Peyer's patch (tissue), 4 donors: ENCODE results near the gene POFUT2. TPM values are rescaled to one million over a fixed set of nuclear protein-coding genes. Genes with fewer than 3 reads are reported as not detected.
"Not testable (repeated sequence)": the region's sequence is repeated elsewhere in the genome, so short reads cannot be mapped to it uniquely, and the experiment has no call there.

Source experiments
- DNase-seq, 3 donors: peaks; one replicate each; pipeline ENCODE4 v3.0.0-alpha.2; 2017 to 2019
- H3K27ac ChIP-seq, 4 donors: fragments of 200-600 bp; sonication (generic); one replicate each; pipeline ENCODE4 v1.5.1; 2016 to 2019
- H3K27me3 ChIP-seq, 2 donors: fragments of 200-600 bp; sonication (generic); one replicate each; pipeline ENCODE4 v1.5.1; 2019
- H3K36me3 ChIP-seq, 3 donors: fragments of 200-600 bp; sonication (generic); one replicate each; pipeline ENCODE4 v1.5.1; 2016 to 2019
- H3K4me1 ChIP-seq, 4 donors: fragments of 200-600 bp; sonication (generic); one replicate each; pipeline ENCODE4 v1.5.1; 2016 to 2019
- H3K4me3 ChIP-seq, 4 donors: fragments of 200-600 bp; sonication (generic); 1 replicate in 3 of 4; 2 replicates in 1 of 4; pipeline ENCODE4 v1.5.1; 2016 to 2019; ENCODE audit warnings: mild to moderate bottlenecking in 1 of 4
- H3K9me3 ChIP-seq, 4 donors: fragments of 200-600 bp; sonication (generic); one replicate each; pipeline ENCODE4 v1.5.1; 2016 to 2019; ENCODE audit warnings: mild to moderate bottlenecking in 1 of 4
- POLR2A ChIP-seq, 2 donors: fragments of 450-650 bp; IDR thresholded peaks; one replicate each; pipeline ENCODE4 v1.5.1; 2017; ENCODE audit warnings: antibody characterized with exemption in 2 of 2, mild to moderate bottlenecking in 2 of 2, moderate library complexity in 2 of 2
- total RNA-seq, 4 donors: library from RNA; depleted of rRNA; stranded (reverse); fragments of >200 nt; gene quantifications; one replicate each; pipeline ENCODE4 v1.1.0, GENCODE V29; 2016
- TF ChIP-seq, protein P1 (sequence below), 6 experiments: fragments of 450-650 bp in 4 of 6; fragments of 200-600 bp in 2 of 6; sonication (generic) in 1 of 6; IDR thresholded peaks; one replicate each; pipeline ENCODE4 v1.5.1; 2017 to 2019; ENCODE audit warnings: antibody characterized with exemption in 6 of 6, mild to moderate bottlenecking in 3 of 6, moderate library complexity in 1 of 6

Gene POFUT2
- total RNA-seq, 4 donors from 2014 or later, result 25.6 to 76.4 (median 47.6) TPM

DNA sequence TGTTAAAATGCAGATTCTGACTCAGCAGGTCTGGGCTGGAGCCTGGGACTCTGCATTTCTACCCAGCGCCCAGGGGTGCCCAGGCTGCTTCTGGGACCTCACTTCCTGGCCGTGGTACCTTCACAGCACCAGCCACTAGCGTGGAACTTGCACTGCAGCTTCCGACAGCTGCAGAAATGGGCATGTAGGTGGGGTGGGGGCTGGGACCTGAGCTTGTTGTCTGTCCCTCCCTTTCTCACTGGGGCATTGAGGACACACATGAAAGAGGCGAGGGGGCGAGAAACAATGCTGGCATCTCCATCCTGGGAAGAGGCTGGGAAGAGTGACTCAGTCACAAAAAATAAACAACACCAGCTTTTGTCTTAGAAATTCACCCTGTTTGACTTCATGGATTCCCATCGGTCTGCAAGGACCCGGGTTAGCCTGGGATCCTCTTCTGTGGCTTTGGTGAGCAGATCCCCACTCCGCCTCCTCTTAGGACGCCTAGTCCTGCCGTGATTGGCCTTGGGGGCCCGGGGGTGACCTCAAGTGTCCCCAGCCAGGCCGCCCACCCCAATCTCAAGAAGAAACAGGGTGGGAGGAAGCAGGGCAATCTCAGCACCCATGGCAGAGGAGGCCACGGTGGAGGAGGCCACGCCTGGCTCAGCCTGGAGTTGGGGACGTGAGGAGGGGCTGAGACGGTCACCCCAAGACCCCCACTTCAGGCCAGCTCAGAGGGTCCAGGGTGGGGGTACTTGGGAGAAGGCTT lies 29.9 kb upstream of the POFUT2 start:
- Histone ChIP-seq H3K9me3 (no peaks in the 10 kb centered on the region), H3K36me3 (no peaks in the 10 kb centered on the region), H3K27me3 (no peaks in the 10 kb centered on the region), H3K4me1 (peaks cover 0 to 24% (median 0%) of the 10 kb centered on the region in 4 donors), H3K27ac (peak overlapping the region; percentile 31 to 76 (median 62)), H3K4me3 (no peak overlapping the region)
- DNase-seq, result peak in 2 of 3 donors; percentile 37 to 43
- TF ChIP-seq, protein P1, sequence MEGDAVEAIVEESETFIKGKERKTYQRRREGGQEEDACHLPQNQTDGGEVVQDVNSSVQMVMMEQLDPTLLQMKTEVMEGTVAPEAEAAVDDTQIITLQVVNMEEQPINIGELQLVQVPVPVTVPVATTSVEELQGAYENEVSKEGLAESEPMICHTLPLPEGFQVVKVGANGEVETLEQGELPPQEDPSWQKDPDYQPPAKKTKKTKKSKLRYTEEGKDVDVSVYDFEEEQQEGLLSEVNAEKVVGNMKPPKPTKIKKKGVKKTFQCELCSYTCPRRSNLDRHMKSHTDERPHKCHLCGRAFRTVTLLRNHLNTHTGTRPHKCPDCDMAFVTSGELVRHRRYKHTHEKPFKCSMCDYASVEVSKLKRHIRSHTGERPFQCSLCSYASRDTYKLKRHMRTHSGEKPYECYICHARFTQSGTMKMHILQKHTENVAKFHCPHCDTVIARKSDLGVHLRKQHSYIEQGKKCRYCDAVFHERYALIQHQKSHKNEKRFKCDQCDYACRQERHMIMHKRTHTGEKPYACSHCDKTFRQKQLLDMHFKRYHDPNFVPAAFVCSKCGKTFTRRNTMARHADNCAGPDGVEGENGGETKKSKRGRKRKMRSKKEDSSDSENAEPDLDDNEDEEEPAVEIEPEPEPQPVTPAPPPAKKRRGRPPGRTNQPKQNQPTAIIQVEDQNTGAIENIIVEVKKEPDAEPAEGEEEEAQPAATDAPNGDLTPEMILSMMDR (IDR thresholded peaks at IDR 0.05), result no peak
- TF ChIP-seq POLR2A (IDR thresholded peaks at IDR 0.05), result no peak

DNA sequence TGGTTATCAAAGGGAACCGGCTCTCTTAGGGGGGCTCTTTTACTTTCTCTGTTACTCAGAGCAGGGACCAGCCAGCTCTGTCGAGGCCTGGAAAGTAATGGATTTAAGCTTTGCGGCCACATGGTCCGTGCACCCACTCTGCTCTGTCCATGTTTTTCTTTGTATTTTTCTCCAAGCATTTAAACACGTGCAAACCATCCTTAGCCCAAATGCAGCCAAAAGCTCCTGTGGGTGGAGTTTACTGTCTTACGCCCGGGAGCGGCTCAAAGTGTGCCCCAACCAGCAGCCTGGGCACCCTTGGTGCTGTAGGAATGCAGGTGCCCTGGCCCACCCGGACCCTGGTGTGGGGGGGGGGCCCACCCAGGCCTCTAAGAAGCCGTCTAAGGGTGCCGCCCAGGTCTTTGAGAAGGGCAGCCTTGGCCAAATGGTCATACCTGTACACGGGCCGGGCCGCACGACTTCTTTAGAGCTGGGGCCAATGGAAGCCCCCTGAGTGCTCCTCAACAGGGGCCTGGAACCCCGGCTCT lies 29.2 kb upstream of the POFUT2 start:
- peak in 1 of 3 donors; percentile 40 for DNase-seq
- peaks cover 0 to 24% (median 0%) of the 10 kb centered on the region in 4 donors for H3K4me1 ChIP-seq
- no peaks in the 10 kb centered on the region for H3K27me3 ChIP-seq
- no peaks in the 10 kb centered on the region for H3K9me3 ChIP-seq
- no peak overlapping the region for H3K4me3 ChIP-seq
- H3K27ac ChIP-seq, result peak overlapping the region in 2 of 4 donors; percentile 74 to 76
- no peak for TF ChIP-seq POLR2A (IDR thresholded peaks at IDR 0.05)
- TF ChIP-seq, protein P1 (IDR thresholded peaks at IDR 0.05), result no peak
- H3K36me3 ChIP-seq, result no peaks in the 10 kb centered on the region

DNA sequence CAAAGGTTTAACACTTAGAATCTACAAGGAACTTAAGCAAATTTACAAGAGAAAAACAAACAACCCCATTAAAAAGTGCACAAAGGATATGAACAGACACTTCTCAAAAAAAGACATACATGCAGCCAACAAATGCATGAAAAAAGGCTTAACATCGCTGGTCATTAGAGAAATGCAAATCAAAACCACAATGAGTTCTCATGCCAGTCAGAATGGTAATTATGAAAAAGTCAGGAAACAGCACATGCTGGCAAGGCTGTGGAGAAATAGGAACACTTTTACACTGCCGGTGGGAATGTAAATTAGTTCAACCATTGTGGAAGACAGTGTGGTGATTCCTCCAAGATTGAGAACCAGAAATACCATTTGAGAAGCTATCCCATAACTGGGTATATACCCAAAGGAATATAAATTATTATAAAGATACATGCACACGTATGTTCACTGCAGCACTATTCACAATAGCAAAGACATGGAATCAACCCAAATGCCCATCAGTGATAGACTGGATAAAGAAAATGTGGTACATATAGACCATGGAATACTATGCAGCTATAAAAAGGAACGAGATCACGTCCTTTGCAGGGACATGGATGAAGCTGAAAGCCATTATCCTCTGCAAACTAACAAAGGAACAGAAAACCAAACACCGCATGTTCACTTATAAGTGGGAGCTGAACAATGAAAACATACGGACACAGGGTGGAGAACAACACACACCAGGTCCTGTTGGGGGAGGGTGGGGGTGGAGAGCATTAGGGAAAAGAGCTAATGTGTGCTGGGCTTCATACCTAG lies 28.2 kb upstream of the POFUT2 start:
- not testable (repeated sequence) for DNase-seq, H3K27ac ChIP-seq, H3K36me3 ChIP-seq, H3K4me3 ChIP-seq, H3K9me3 ChIP-seq, H3K27me3 ChIP-seq
- peaks cover 0 to 24% (median 0%) of the 10 kb centered on the region in 4 donors for H3K4me1 ChIP-seq

DNA sequence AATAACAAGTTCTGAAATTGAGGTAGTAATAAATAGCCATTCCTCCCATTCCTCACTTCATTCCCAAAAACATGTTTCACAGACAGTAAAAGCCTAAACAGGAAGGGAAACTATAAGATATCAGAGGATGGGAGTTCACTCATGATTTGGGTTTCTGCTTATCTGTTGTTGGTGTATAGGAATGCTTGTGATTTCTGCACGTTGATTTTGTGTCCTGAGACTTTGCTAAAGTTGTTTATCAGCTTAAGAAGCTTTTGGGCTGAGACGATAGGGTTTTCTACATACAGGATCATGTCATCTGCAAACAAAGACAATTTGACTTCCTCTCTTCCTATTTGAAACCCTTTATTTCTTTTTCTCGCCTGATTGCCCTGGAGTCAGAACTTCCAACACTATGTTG lies 26.0 kb upstream of the POFUT2 start:
- Histone ChIP-seq H3K9me3 (no peaks in the 10 kb centered on the region), H3K4me1 (peaks cover 0 to 16% (median 0%) of the 10 kb centered on the region in 4 donors), H3K27me3 (no peaks in the 10 kb centered on the region), H3K36me3 (no peaks in the 10 kb centered on the region), H3K4me3 (no peak overlapping the region), H3K27ac (no peak overlapping the region)
- no peak for TF ChIP-seq POLR2A (IDR thresholded peaks at IDR 0.05)
- TF ChIP-seq, protein P1 (IDR thresholded peaks at IDR 0.05), result no peak
- no peak for DNase-seq

DNA sequence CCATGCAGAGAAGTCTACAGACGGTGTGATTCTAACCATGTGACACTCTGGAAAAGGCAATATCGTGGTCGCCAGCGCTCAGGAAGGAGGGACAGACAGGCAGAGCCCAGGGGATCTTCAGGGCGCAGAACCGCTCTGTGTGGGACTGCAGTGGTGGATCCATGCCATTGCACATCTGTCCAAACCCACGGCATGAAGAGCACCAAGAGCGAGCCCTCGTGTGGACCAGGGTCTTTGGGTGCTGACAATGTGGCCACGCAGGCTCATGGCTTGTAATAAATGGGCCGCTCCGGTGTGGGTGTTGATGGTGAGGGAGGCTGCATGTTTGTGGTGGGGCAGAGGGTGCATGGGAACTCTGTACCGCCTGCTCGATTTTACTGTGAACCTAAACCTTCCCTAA lies 25.3 kb upstream of the POFUT2 start:
- H3K36me3 ChIP-seq, result no peaks in the 10 kb centered on the region
- no peak for TF ChIP-seq POLR2A (IDR thresholded peaks at IDR 0.05)
- TF ChIP-seq, protein P1 (IDR thresholded peaks at IDR 0.05), result no peak
- peak in 1 of 3 donors; percentile 15 for DNase-seq

DNA sequence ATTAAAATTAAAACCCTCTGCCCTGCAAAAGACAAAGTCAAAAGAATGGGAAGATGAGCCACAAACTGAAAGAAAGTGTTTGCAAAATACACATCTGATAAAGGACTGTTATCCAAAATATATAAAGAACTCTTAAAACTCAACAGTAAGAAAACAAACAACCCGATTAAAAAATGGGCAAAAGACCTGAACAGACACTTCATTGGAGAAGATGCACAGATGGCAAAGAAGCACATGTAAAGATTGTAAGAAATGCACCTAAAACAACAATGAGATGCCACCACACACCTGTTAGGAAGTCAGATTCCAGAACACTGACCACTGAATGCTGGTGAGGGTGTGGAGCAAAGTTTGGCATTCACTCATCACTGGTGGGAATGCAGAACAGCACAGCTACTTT lies 24.6 kb upstream of the POFUT2 start:
- DNase-seq, result no peak

More for the DNA sequence above, 25.3 kb upstream of the POFUT2 start:
- Histone ChIP-seq H3K4me3 (no peak overlapping the region), H3K27me3 (no peaks in the 10 kb centered on the region), H3K4me1 (peaks cover 0 to 18% (median 0%) of the 10 kb centered on the region in 4 donors), H3K9me3 (no peaks in the 10 kb centered on the region), H3K27ac (no peak overlapping the region)

More for the DNA sequence above, 24.6 kb upstream of the POFUT2 start:
- H3K27ac ChIP-seq, result no peak overlapping the region
- peaks cover 0 to 25% (median 0%) of the 10 kb centered on the region in 4 donors for H3K4me1 ChIP-seq
- no peaks in the 10 kb centered on the region for H3K27me3 ChIP-seq
- H3K36me3 ChIP-seq, result no peaks in the 10 kb centered on the region
- no peaks in the 10 kb centered on the region for H3K9me3 ChIP-seq
- TF ChIP-seq, protein P1 (IDR thresholded peaks at IDR 0.05), result no peak
- TF ChIP-seq POLR2A (IDR thresholded peaks at IDR 0.05), result no peak
- H3K4me3 ChIP-seq, result no peak overlapping the region
